ENCODE results near the gene CD248. TPM values are rescaled to one million over a fixed set of nuclear protein-coding genes. Genes with fewer than 3 reads are reported as not detected.

Gene CD248
- total RNA-seq, 1 donor from 2014 or later, result 0.09 TPM

- intact Hi-C loops (cut with micrococcal nuclease), result no loop called here
Measured at GRCh38 chr11:66340596-66341501, 24.0 kb upstream of the CD248 start.

- intact Hi-C loops (cut with micrococcal nuclease), result no loop called here
Measured at GRCh38 chr11:66339686-66340483, 23.0 kb upstream of the CD248 start.

GRCh38 chr11:66339162-66339675 is 22.4 kb upstream of the CD248 start:
- intact Hi-C loops (cut with micrococcal nuclease), result no loop called here

GRCh38 chr11:66338276-66339161 is 21.7 kb upstream of the CD248 start:
- intact Hi-C loops (cut with micrococcal nuclease), result no loop called here

GRCh38 chr11:66337103-66337899 is 20.5 kb upstream of the CD248 start:
- intact Hi-C loops (cut with micrococcal nuclease), result no loop called here

GRCh38 chr11:66336234-66337102 is 19.6 kb upstream of the CD248 start, which contains the start of gene RIN1:
RIN1 (minus strand) TSS chr11:66336434; CDS start chr11:66336402, 32 bp downstream.
- intact Hi-C loops (cut with micrococcal nuclease), result no loop called here

- intact Hi-C loops (cut with micrococcal nuclease), result no loop called here
Measured at GRCh38 chr11:66335531-66336233, 18.8 kb upstream of the CD248 start.

- intact Hi-C loops (cut with micrococcal nuclease), result no loop called here
Measured at GRCh38 chr11:66334605-66335442, 18.0 kb upstream of the CD248 start.

GRCh38 chr11:66333896-66334604 is 17.2 kb upstream of the CD248 start:
- intact Hi-C loops (cut with micrococcal nuclease), result no loop called here

GRCh38 chr11:66333220-66333877 is 16.5 kb upstream of the CD248 start:
- intact Hi-C loops (cut with micrococcal nuclease), result no loop called here

- intact Hi-C loops (cut with micrococcal nuclease), result no loop called here
Measured at GRCh38 chr11:66332371-66333219, 15.8 kb upstream of the CD248 start.

- intact Hi-C loops (cut with micrococcal nuclease), result no loop called here
Measured at GRCh38 chr11:66331542-66332370, 14.9 kb upstream of the CD248 start.

- intact Hi-C loops (cut with micrococcal nuclease), result no loop called here
Measured at GRCh38 chr11:66330931-66331330, 14.1 kb upstream of the CD248 start.

- intact Hi-C loops (cut with micrococcal nuclease), result no loop called here
Measured at GRCh38 chr11:66329165-66329673, 12.4 kb upstream of the CD248 start.

Data from T-helper 2 cell treated with Interferon-gamma antibody and Interleukin-4, amounts not matched to agents 100 ng/mL and 5 ng/mL, for 36 hours (primary cell).